Measurements from ENCODE around the gene NCLN.
A peak's percentile ranks its signal among the peaks of the same experiment; 100 is the strongest.
"Not testable (repeated sequence)": the region's sequence is repeated elsewhere in the genome, so short reads cannot be mapped to it uniquely, and the experiment has no call there.

The NCLN gene, protein sequence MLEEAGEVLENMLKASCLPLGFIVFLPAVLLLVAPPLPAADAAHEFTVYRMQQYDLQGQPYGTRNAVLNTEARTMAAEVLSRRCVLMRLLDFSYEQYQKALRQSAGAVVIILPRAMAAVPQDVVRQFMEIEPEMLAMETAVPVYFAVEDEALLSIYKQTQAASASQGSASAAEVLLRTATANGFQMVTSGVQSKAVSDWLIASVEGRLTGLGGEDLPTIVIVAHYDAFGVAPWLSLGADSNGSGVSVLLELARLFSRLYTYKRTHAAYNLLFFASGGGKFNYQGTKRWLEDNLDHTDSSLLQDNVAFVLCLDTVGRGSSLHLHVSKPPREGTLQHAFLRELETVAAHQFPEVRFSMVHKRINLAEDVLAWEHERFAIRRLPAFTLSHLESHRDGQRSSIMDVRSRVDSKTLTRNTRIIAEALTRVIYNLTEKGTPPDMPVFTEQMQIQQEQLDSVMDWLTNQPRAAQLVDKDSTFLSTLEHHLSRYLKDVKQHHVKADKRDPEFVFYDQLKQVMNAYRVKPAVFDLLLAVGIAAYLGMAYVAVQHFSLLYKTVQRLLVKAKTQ

DNA sequence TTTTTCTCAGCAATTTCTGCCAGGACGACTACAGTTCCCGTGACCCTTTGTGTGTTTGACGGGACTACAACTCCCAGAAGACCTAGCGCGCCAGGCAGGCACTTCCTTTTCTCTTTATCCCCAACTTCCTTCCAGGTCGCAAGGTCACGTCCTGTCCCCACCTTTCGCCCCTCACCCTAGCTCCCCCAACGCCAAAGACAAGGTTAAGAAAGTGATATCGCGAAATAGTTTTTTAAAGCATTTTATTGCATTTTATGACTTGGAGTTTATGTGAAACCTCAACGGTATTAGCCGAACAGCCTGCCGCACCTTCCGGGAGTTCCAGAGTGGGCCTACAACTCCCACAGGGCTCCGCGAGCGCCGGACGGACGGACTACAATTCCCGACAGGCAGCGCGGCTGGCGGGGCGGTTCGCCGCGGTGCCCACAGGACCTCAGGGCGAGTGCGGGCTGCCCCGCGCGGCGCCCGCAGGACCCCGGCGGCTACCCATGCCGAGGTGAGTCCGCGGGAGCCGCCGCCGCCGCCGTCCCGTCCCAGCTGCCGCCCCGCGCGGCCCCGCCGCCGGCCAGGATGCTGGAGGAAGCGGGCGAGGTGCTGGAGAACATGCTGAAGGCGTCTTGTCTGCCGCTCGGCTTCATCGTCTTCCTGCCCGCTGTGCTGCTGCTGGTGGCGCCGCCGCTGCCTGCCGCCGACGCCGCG lies at the start of gene NCLN:
NCLN (plus strand) TSS at position 470 of the 699 bp plus-strand sequence; CDS start at position 571, 101 bp downstream.
- DNase-seq, result peak; percentile 95

DNA sequence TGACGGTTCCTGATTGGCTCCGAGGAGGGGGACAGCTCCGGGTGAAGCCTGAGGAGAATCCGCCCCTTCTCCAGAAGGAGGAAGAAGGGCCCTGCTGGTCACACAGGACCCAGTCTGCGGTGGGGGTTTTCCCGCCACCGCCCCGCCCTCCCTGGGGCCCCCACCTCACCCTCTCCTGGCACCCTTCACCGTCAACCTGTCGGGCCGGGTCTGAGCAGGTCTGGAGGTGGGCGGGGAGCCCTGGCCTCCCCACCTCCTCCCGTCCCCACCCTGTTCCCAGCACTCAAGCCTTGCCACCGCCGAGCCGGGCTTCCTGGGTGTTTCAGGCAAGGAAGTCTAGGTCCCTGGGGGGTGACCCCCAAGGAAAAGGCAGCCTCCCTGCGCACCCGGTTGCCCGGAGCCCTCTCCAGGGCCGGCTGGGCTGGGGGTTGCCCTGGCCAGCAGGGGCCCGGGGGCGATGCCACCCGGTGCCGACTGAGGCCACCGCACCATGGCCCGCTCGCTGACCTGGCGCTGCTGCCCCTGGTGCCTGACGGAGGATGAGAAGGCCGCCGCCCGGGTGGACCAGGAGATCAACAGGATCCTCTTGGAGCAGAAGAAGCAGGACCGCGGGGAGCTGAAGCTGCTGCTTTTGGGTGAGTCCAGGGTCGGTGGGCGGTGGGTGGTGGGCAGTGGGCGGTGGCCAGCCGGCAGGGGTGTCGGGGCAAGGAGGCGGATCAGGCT lies 49.6 kb upstream of the NCLN start, which contains the start of gene GNA15:
GNA15 (plus strand) TSS at position 73 of the 723 bp plus-strand sequence; CDS start at position 491, 418 bp downstream.
- peak; percentile 60 for DNase-seq

DNA sequence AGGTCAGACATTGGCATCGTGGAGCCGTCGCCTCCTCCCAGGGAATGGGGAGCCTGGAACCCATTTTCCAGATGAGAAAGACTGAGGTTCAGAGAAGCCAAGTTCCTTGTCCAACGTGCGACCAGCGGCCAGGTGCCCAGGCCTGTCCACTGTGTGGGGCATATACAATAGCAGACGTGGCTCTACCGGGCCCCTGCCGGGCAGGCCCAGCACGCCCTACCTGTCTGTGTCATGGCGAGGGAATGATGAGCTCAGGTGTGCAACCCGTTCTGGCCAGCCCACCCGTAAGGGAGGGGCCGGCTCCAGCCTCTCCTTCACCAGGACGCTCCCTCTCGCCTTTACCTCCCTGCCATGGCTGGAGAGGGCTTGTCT lies 49.1 kb upstream of the NCLN start:
- no peak for DNase-seq

DNA sequence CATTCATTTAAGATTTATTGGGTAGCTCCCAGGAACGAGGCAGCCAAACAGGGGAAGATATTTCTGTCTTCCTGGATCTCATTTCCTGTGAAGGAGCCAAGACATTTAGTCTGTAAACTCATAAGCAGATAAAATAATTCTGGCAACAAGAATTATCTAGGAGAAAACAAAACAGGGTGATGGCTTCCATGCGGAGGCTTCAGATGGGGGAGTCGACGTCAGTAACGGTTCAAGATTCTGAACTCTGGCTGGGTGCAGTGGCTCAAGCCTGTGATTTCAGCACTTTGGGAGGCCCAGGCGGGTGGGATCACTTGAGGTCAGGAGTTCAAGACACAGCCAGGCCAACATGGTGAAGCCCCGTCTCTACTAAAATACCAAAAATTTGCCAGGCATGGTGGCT lies 48.6 kb upstream of the NCLN start:
- no peak for DNase-seq

DNA sequence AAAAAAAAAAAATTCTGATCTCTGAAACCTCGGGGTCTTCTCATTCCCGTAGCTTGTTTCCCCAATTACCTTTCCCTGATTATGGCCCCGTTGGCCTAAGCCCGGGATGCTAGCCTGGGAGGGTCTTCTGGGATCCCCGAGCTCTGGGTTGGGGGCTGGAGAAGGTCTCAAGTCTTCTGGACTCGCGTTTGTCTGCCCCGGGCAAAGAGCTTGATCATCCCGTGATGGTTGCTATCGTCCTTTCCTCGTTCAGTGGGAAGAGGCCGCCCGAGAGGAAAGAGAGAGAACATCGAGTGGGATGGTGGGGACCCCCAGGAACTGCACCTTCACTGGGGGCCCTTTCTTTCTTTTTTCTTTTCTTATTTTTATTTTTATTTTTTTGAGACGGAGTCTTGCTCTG lies 47.5 kb upstream of the NCLN start:
- no peak for DNase-seq

DNA sequence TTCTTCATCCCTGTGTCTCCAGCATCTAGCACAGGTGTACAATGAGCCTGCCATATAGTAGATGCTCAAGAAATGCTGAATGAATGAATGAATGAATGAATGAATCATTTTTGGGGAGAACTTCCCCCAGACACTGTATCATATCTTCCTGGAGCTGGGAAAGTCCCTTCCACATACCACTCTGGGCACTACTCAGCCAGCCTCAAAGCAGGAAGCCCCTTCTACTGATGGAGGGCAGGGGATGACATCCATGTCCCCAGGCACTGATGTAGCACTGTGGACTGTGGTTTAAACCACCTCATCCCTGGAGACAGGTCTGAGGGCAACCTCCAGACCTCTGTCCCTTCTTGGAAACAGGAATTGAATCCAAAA lies 45.1 kb upstream of the NCLN start:
- no peak for DNase-seq

DNA sequence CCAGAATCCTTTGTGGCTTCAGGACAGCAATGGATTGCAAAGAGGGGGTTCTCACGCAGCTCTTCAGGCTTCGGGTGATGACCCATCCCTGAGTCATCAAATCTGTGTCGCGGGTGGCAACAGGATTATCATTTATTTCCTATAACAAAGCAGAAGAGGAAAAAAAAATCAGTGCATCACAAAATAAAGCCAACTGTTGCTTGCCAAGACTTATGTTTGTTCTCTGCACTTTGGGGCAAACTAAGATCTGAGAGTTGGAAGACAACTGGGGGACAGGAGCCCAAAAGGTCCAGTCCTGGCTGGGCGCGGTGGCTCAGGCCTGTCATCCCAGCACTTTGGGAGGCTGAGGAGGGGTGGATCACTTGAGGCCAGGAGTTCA lies 43.4 kb upstream of the NCLN start:
- DNase-seq, result peak; percentile 75

DNA sequence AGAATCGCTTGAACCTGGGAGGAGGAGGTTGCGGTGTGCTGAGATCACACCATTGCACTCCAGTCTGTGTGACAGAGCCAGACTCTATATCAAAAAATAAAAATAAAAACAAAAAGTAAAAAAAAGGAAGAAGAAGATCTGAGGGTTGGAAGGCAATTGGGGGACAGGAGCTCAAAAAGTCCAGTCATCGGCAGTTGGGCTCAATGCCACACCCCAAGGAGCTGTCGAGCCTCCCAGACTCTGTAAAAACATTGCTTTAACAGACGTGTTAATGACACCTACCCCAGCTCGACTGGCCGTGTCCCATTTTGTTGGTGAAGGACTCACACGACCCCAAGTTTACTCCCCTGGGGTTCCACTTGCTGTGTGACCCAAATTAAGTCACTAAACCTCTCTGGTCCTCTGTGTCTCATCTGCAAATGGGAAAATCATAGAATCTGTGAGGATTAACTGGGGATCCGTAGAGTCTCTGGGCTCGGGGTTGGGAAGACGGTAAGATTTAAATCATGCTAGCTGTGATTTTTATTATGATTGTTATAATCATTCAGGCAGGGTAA lies 42.9 kb upstream of the NCLN start:
- DNase-seq, result no peak

DNA sequence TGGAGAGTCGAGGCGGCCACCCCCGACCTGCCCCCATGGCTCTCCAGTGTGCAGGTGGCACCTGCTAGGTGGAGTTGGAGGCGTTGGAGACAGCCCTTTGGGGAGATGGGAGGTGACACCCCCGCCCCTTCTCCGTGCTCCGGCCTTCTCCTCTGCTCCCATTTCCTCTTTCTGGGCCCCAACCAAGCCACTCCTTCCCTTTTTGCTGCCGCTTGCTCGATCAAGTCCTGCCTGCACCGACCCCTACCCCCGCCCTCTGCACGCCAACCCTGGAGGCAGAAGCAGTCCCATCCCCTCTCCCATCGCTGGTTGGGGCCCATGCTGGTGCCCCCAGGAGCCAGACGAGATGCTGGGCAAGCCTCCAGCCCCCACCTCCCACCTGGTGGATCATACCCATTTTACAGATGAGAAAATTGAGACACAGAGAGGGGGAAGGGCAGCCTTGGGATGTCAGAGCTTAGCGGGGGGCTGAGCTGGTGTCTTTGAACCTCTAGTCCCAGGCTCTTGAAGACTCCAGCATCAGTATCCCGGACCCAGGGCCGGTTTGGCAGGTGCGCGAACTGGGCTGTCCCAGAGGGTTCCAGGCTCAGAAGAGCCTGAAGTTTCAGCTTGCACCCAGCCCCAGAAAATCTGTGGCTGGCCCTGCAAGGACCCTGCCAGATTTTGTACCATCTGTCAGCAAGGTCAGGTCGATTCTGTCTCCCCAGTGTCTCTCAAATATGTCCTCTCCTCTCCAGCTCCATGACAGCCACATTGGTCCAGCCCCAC lies 39.6 kb upstream of the NCLN start:
- DNase-seq, result no peak

DNA sequence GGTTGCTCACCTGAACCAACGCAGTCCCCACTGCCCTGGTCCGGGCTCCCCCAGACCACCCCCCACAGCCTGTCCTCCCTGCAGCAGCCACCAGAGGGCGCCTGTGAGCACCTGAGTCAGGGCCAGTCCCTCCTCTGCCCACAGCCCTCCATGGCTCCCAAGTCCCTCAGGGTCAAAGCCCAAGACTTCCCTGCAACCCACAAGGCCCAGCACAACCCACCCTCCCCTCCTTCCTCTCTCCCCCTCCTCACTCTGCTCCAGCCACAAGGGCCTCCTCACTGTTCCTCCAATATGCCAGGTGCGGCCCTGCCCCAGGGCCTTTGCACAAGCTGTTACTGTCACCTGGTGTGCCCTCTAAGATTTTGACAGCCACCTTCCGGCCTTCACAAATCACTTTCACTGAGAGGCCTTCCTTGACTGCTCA lies 39.0 kb upstream of the NCLN start:
- DNase-seq, result peak; percentile 77

DNA sequence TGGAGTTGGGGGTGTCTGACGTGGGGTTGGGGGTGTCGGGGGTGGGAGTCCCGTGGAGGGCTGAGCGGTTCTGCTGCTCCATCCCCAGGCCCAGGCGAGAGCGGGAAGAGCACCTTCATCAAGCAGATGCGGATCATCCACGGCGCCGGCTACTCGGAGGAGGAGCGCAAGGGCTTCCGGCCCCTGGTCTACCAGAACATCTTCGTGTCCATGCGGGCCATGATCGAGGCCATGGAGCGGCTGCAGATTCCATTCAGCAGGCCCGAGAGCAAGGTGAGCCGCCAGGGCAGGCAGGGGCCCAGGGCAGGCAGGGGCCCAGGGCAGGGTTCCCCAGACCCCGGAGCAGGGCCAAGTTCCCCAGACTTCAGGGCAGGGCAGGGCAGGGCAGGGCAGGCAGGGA lies 37.2 kb upstream of the NCLN start:
- DNase-seq, result no peak

DNA sequence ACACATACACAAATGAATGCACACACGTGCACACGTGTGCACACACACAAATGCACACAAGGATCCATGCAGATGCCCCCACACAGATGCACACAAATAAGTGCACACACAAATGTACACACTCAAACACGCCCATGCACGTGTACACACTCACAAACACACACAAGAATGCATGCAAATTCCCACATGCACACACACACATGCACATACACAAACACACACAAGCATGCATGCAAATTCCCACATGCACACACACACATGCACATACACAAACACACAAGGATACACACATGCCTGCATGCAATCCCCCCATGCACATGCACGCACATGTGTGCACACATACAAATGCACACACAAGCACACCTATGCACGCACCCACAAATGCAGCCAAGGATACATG lies 36.6 kb upstream of the NCLN start:
- no peak for DNase-seq

DNA sequence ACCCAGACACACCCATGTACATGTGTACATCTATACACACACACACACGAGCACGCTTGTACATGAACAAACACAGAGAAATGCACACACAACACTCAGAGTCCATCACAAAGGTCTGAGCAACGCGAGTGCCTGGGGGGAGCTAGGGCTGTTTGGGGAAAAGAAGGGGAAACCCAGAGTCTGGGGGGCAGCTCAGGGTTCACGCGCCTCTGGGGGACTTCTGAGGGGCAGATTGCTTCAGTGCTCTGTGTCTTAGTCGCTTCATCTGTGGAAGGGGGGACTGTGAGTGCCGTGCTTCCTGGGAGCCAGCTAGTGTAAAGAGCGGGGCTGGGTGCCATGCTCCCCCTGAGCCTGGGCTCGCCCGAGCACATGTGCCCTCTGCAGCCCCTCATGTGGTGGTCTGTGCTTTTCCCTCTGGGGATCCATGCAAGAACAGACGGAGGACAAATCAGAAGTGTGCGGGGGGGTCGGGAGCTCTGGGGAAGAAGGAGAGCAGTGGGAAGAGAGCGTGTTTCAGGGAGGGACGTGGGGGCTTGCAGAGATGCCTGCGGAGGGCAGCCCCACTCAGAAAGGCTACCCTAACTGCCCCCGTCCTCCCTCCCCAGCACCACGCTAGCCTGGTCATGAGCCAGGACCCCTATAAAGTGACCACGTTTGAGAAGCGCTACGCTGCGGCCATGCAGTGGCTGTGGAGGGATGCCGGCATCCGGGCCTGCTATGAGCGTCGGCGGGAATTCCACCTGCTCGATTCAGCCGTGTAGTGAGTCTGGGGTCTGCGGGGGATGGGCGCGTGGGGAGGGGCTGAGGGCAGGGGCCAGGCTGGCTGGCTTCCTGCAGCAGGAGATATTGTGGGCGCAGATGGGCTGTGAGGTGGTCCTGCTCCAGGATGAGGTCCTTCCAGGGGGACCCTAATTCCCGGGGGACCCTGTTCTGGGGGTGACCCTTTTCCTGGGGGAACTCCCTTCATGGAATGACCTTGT lies 35.9 kb upstream of the NCLN start:
- no peak for DNase-seq

DNA sequence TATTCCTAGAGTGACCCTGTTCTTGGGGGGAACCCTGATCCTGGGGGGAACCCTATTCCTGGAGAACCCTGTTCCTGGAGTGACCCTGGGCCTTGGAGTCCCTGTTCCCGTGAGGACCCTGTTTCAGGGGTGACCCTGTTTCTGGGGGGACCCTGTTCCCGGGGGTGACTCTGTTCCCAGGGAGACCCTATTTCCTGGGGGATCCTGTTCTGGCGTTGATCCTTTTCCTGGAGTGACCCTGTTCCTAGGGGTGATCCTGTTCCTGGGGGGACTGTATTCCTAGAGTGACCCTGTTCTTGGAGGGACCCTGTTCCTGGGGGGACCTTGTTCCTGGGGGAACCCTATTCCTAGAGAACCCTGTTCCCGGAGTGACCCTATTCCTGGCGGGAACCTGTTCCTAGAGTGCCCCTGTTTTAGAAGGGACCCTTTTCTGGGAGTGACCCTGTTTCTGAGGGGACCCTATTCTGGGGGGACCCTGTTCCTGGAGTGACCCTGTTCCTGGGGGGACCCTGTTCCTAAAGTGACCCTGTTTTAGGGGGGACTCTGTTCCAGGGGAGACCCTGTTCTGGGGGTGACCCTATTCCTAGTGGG lies 34.9 kb upstream of the NCLN start:
- DNase-seq, result no peak

DNA sequence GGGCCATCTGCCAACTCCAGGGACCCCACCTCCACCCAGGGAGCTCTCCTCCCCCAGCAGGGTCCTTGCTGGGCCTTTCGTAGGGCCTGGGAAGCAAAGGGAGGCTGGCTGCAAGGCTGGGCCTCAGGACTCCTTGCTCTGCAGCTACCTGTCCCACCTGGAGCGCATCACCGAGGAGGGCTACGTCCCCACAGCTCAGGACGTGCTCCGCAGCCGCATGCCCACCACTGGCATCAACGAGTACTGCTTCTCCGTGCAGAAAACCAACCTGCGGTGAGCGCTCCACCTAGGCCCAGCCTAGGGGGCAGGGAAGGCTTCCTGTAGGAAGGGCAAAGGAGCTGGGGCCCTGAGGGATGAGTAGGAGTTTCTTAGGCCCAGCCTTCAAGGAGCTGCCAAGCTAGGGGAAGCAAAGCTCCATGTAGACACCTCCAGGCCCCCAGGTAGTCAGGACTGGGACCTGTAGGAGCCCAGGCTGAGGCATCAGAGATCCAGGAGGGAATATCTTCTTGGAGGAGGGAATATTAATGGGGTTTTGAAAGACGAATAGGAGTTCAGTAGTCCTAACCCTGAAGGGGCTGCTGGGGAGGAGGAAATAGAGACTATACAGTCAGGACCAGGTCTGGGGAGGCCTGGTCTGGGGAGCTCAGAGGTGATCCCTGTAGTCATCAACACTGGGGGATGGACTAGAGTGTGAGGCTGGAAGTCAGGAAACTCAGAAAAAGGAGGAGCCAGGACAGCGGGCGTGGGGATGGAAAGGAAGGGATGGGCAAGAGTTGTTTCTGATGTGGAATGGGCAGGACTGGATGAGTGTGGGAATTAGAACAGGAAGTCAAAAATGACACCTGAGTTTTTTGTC lies 33.9 kb upstream of the NCLN start:
- DNase-seq, result no peak

DNA sequence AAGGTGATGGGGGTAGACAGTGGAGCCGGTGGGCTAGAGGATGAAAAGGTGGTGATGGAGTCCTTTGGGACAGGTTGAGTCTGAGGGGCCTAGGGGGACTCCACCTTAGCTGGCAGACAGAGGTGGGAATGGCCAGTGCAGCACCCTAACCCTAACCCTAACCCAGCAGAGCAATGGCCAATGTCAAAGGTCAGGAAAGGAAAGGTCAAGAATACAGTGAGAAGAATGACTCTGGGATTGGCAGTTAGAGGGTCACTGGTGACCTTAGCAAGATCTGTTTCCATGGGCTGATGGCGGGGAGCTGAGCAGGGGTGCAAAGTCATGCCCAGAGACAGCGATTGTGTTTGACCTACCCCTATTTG lies 33.3 kb upstream of the NCLN start:
- DNase-seq, result no peak

DNA sequence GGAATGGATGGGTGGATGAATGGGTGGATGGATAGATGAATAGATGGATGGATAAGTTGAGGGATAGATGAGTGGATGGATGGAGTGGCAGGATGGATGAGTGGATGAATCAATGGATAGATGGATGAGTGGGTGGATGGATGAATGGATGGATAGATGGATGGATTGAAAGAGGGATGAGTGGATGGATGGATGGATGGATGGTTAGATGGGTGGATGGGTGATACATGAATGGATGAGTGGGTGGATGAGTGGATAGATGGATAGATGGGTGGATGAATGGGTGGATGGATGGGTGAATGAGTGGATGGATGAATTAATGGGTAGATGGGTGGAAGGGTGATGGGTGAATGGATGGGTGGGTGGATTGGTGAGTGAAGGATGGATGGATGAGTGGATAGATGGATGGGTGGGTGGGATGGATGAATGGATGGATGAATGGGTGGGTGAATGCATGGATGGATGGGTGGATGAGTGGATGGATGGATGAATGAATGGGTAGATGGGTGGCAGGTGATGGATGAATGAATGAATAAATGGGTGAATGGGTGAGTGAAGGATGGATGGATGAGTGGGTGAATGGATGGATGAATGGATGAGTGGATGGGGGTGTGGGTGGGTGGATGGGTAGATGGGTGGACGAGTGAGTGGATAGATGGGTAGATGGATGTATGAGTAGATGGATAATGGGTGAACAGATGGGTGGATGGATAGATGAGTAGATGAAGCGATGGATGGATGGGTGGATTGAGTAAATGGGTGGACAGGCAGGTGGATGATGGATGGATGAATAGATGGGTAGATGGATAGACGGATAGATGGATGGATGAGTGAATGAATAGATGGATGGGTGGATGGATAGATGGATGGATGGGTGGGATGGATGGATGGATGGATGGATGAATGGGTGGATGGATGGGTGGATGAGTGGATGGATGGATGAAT lies 32.2 kb upstream of the NCLN start:
- DNase-seq, result no peak

DNA sequence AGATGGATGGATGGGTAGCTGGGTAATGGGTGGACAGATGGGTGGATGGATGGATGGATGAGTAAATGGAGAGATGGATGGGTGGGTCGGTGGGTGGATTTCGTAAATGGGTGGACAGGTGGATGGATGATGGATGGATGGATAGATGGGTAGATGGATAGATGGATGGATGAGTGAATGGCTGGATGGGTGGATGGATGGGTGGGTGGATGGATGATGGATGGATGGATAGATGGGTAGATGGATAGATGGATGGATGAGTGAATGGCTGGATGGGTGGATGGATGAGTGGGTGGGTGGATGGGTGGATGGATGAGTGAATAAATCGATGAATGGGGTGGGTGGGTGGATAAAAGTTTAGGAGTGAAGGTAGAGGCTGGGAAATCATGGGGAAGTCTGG lies 31.3 kb upstream of the NCLN start:
- DNase-seq, result not testable (repeated sequence)
